ENCODE results near the gene KRT26.

KRT26 gene

GRCh38 chr17:40796846-40797245, 24.8 kb upstream of the KRT26 start:
- no peak for DNase-seq (ENCODE audit: low spot score)
- in situ Hi-C loops (cut with MboI; ENCODE audit: low sequenced_read_pairs, unreplicated experiment): loop anchor here (10.0 kb wide), 1 partner anchor 172 kb away; no protein-coding TSS in a partner anchor
- TF ChIP-seq CTCF (IDR thresholded peaks at IDR 0.05; ENCODE audit: borderline replicate concordance, control extremely low read depth, extremely low read depth, insufficient read depth, missing control alignments): no peak

- no peak for TF ChIP-seq CTCF (IDR thresholded peaks at IDR 0.05; ENCODE audit: borderline replicate concordance, control extremely low read depth, extremely low read depth, insufficient read depth, missing control alignments)
- in situ Hi-C loops (cut with MboI; ENCODE audit: low sequenced_read_pairs, unreplicated experiment): loop anchor here (10.0 kb wide), 1 partner anchor 170 kb away; no protein-coding TSS in a partner anchor
- no peak for DNase-seq (ENCODE audit: low spot score)
Measured at GRCh38 chr17:40795019-40795667, 23.1 kb upstream of the KRT26 start.

- TF ChIP-seq CTCF (IDR thresholded peaks at IDR 0.05; ENCODE audit: borderline replicate concordance, control extremely low read depth, extremely low read depth, insufficient read depth, missing control alignments): no peak
- in situ Hi-C loops (cut with MboI; ENCODE audit: low sequenced_read_pairs, unreplicated experiment): loop anchor here (10.0 kb wide), 1 partner anchor 170 kb away; no protein-coding TSS in a partner anchor
- no peak for DNase-seq (ENCODE audit: low spot score)
Measured at GRCh38 chr17:40794466-40794865, 22.5 kb upstream of the KRT26 start.

- in situ Hi-C loops (cut with MboI; ENCODE audit: low sequenced_read_pairs, unreplicated experiment): loop anchor here (10.0 kb wide), 1 partner anchor 169 kb away; no protein-coding TSS in a partner anchor
- no peak for DNase-seq (ENCODE audit: low spot score)
- no peak for TF ChIP-seq CTCF (IDR thresholded peaks at IDR 0.05; ENCODE audit: borderline replicate concordance, control extremely low read depth, extremely low read depth, insufficient read depth, missing control alignments)
Measured at GRCh38 chr17:40793832-40794231, 21.8 kb upstream of the KRT26 start.

GRCh38 chr17:40791787-40792436, 19.9 kb upstream of the KRT26 start:
- in situ Hi-C loops (cut with MboI; ENCODE audit: low sequenced_read_pairs, unreplicated experiment): loop anchor here (10.0 kb wide), 1 partner anchor 167 kb away; no protein-coding TSS in a partner anchor
- TF ChIP-seq CTCF (IDR thresholded peaks at IDR 0.05; ENCODE audit: borderline replicate concordance, control extremely low read depth, extremely low read depth, insufficient read depth, missing control alignments): no peak
- no peak for DNase-seq (ENCODE audit: low spot score)

GRCh38 chr17:40791111-40791510, 19.1 kb upstream of the KRT26 start:
- in situ Hi-C loops (cut with MboI; ENCODE audit: low sequenced_read_pairs, unreplicated experiment): loop anchor here (10.0 kb wide), 1 partner anchor 166 kb away; no protein-coding TSS in a partner anchor
- TF ChIP-seq CTCF (IDR thresholded peaks at IDR 0.05; ENCODE audit: borderline replicate concordance, control extremely low read depth, extremely low read depth, insufficient read depth, missing control alignments): no peak
- no peak for DNase-seq (ENCODE audit: low spot score)

Data from GM13976 (cell line).